ENCODE data around the gene TOX4. TPM values are rescaled to one million over a fixed set of nuclear protein-coding genes. Genes with fewer than 3 reads are reported as not detected.

The TOX4 gene
- total and polyA plus RNA-seq, 9 of the 15 experiments (the other 6 are each of a cell fraction or from before 2014, with no cell fraction given) = 9.9 to 76.5 (median 41.0) TPM

DNA sequence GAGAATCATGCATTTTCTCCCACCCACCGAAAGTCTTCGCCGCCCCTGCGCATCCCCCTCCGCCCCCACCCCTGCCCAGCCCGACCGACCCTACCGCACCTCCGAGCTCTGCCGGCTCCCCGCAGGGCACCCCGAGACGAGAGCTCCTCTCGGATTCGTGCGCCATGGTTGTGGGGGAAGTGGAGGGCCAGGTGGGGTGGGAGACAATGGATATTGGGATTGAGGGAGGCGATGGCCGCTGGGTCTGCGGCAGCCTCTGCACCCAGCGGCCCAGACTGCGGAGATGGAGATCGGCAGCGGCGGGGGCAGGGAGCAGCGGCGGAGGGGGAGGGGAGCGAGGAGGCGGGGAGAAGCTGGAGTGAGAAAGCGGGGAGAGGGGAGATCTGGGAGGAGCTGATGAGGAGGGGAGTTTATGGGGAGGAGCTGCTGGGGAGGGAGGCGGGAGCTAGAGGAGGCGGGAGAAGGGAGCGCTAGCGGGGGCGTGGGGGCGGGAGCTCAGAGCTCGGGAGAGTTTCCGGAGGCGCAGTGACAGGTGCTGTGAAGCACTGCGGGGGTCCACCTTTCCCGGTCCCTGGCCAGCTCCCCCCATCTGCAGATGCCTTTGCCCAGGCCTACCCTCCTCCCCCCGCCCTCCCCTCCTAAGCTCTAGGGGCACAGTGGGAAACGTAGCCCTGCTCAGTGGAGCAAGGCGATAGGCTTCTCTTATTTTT is 49.1 kb downstream of the TOX4 start, which contains the start of gene SALL2 (continued):
- TF ChIP-seq, protein P1, sequence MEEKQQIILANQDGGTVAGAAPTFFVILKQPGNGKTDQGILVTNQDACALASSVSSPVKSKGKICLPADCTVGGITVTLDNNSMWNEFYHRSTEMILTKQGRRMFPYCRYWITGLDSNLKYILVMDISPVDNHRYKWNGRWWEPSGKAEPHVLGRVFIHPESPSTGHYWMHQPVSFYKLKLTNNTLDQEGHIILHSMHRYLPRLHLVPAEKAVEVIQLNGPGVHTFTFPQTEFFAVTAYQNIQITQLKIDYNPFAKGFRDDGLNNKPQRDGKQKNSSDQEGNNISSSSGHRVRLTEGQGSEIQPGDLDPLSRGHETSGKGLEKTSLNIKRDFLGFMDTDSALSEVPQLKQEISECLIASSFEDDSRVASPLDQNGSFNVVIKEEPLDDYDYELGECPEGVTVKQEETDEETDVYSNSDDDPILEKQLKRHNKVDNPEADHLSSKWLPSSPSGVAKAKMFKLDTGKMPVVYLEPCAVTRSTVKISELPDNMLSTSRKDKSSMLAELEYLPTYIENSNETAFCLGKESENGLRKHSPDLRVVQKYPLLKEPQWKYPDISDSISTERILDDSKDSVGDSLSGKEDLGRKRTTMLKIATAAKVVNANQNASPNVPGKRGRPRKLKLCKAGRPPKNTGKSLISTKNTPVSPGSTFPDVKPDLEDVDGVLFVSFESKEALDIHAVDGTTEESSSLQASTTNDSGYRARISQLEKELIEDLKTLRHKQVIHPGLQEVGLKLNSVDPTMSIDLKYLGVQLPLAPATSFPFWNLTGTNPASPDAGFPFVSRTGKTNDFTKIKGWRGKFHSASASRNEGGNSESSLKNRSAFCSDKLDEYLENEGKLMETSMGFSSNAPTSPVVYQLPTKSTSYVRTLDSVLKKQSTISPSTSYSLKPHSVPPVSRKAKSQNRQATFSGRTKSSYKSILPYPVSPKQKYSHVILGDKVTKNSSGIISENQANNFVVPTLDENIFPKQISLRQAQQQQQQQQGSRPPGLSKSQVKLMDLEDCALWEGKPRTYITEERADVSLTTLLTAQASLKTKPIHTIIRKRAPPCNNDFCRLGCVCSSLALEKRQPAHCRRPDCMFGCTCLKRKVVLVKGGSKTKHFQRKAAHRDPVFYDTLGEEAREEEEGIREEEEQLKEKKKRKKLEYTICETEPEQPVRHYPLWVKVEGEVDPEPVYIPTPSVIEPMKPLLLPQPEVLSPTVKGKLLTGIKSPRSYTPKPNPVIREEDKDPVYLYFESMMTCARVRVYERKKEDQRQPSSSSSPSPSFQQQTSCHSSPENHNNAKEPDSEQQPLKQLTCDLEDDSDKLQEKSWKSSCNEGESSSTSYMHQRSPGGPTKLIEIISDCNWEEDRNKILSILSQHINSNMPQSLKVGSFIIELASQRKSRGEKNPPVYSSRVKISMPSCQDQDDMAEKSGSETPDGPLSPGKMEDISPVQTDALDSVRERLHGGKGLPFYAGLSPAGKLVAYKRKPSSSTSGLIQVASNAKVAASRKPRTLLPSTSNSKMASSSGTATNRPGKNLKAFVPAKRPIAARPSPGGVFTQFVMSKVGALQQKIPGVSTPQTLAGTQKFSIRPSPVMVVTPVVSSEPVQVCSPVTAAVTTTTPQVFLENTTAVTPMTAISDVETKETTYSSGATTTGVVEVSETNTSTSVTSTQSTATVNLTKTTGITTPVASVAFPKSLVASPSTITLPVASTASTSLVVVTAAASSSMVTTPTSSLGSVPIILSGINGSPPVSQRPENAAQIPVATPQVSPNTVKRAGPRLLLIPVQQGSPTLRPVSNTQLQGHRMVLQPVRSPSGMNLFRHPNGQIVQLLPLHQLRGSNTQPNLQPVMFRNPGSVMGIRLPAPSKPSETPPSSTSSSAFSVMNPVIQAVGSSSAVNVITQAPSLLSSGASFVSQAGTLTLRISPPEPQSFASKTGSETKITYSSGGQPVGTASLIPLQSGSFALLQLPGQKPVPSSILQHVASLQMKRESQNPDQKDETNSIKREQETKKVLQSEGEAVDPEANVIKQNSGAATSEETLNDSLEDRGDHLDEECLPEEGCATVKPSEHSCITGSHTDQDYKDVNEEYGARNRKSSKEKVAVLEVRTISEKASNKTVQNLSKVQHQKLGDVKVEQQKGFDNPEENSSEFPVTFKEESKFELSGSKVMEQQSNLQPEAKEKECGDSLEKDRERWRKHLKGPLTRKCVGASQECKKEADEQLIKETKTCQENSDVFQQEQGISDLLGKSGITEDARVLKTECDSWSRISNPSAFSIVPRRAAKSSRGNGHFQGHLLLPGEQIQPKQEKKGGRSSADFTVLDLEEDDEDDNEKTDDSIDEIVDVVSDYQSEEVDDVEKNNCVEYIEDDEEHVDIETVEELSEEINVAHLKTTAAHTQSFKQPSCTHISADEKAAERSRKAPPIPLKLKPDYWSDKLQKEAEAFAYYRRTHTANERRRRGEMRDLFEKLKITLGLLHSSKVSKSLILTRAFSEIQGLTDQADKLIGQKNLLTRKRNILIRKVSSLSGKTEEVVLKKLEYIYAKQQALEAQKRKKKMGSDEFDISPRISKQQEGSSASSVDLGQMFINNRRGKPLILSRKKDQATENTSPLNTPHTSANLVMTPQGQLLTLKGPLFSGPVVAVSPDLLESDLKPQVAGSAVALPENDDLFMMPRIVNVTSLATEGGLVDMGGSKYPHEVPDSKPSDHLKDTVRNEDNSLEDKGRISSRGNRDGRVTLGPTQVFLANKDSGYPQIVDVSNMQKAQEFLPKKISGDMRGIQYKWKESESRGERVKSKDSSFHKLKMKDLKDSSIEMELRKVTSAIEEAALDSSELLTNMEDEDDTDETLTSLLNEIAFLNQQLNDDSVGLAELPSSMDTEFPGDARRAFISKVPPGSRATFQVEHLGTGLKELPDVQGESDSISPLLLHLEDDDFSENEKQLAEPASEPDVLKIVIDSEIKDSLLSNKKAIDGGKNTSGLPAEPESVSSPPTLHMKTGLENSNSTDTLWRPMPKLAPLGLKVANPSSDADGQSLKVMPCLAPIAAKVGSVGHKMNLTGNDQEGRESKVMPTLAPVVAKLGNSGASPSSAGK (IDR thresholded peaks at IDR 0.05) = no peak
- TF ChIP-seq JUN (IDR thresholded peaks at IDR 0.05; ENCODE audit: borderline replicate concordance, low read depth, low read length) = no peak
- TF ChIP-seq JUN (CRISPR knock-in tag; IDR thresholded peaks at IDR 0.05; ENCODE audit: borderline replicate concordance) = no peak
- no peak for TF ChIP-seq MEIS2 (IDR thresholded peaks at IDR 0.05; ENCODE audit: partially characterized antibody)
- TF ChIP-seq HNRNPUL1 (IDR thresholded peaks at IDR 0.05; ENCODE audit: low read length) = no peak
- no peak for TF ChIP-seq MCM3 (IDR thresholded peaks at IDR 0.05)
- no peak for TF ChIP-seq ZNF384 (IDR thresholded peaks at IDR 0.05; ENCODE audit: low read depth, low read length)
- TF ChIP-seq HMG20A (CRISPR knock-in tag; conservative IDR thresholded peaks at IDR 0.05) = no peak
- TF ChIP-seq NCOA6 (IDR thresholded peaks at IDR 0.05) = no peak
- TF ChIP-seq ARHGAP35 (IDR thresholded peaks at IDR 0.05; ENCODE audit: partially characterized antibody) = no peak
- no peak for TF ChIP-seq ZBTB49 (CRISPR knock-in tag; IDR thresholded peaks at IDR 0.05; ENCODE audit: borderline replicate concordance)
- TF ChIP-seq ZKSCAN3 (CRISPR knock-in tag; IDR thresholded peaks at IDR 0.05) = no peak
- TF ChIP-seq EGR1 (conservative IDR thresholded peaks at IDR 0.05) = peak; percentile 97
- no peak for TF ChIP-seq SNRNP70 (optimal IDR thresholded peaks at IDR 0.05; ENCODE audit: low read depth, low read length)
